Caco-2 (cell line): ENCODE measurements around the gene TLL1. TPM values are rescaled to one million over a fixed set of nuclear protein-coding genes. Genes with fewer than 3 reads are reported as not detected.

Source experiments
- BruUV-seq: library from RNA; stranded (reverse); fragments of 400-500 nt; replicated peaks from 2 replicates; lab custom pipeline; 2021; lab: Mats Ljungman, UMichigan
- CTCF ChIA-PET: fragments of 300-600 bp; sonication (Branson Sonifier 250); formaldehyde crosslinking; loops from one replicate; lab custom pipeline; 2022; ENCODE audit warnings: antibody characterized with exemption; lab: Charles Lee
- POLR2A ChIA-PET: fragments of 300-600 bp; sonication (Branson Sonifier 250); formaldehyde crosslinking; loops from one replicate; lab custom pipeline; 2022; ENCODE audit warnings: antibody characterized with exemption; lab: Charles Lee
- DNase-seq, 2 experiments: peaks; one replicate each; pipeline versions ENCODE4 v3.0.0 to v3.0.0-alpha.2; 2020 to 2022
- H3K27me3 ChIP-seq: replicated peaks from 2 replicates; pipeline ENCODE4 v1.6.0; 2011; ENCODE audit warnings: low read length; ENCODE audit not compliant: control insufficient read depth, insufficient read depth
- H3K36me3 ChIP-seq: 2 replicates; pipeline ENCODE4 v1.5.1; 2011; ENCODE audit warnings: low read length; ENCODE audit not compliant: control insufficient read depth, insufficient read depth
- H3K4me1 ChIP-seq: fragments of 250-450 bp; sonication (Bioruptor Pico); 2 replicates; pipeline ENCODE4 v1.5.1; 2020; ENCODE audit warnings: mild to moderate bottlenecking
- H3K4me3 ChIP-seq: 2 replicates; pipeline ENCODE4 v1.5.1; 2011; ENCODE audit warnings: low read depth, mild to moderate bottlenecking, control low read depth, low read length
- H3K9me3 ChIP-seq: fragments of 250-450 bp; sonication (Bioruptor Pico); 2 replicates; pipeline ENCODE4 v1.5.1; 2020; ENCODE audit warnings: mild to moderate bottlenecking, moderate library complexity
- H3K27ac Mint-ChIP-seq: one replicate; pipeline ENCODE4 v1.8.0; 2022; ENCODE audit warnings: mixed read lengths; ENCODE audit not compliant: unreplicated experiment
- H3K27me3 Mint-ChIP-seq: one replicate; pipeline ENCODE4 v1.8.0; 2022; ENCODE audit warnings: mixed read lengths; ENCODE audit not compliant: insufficient read depth, unreplicated experiment
- H3K36me3 Mint-ChIP-seq: one replicate; pipeline ENCODE4 v1.8.0; 2022; ENCODE audit warnings: mild to moderate bottlenecking, mixed read lengths; ENCODE audit not compliant: insufficient read depth, unreplicated experiment
- H3K4me1 Mint-ChIP-seq: one replicate; pipeline ENCODE4 v1.8.0; 2022; ENCODE audit warnings: low read depth, mixed read lengths; ENCODE audit not compliant: unreplicated experiment
- H3K4me3 Mint-ChIP-seq: one replicate; pipeline ENCODE4 v1.8.0; 2022; ENCODE audit warnings: mild to moderate bottlenecking, moderate library complexity, mixed read lengths; ENCODE audit not compliant: unreplicated experiment
- H3K9me3 Mint-ChIP-seq: one replicate; pipeline ENCODE4 v1.8.0; 2022; ENCODE audit warnings: mixed read lengths; ENCODE audit not compliant: unreplicated experiment
- CTCF ChIP-seq, 2 experiments: fragments of 200-600 bp in 1 of 2; IDR thresholded peaks; 1 replicate in 1 of 2; 2 replicates in 1 of 2; pipeline versions ENCODE4 v1.5.1 to v1.8.0; 2011 to 2022; ENCODE audit warnings: antibody characterized with exemption in 1 of 2, control low read depth in 1 of 2, inconsistent platforms in 1 of 2, low read depth in 1 of 2, low read length in 1 of 2, mild to moderate bottlenecking in 1 of 2, moderate library complexity in 1 of 2; ENCODE audit not compliant: insufficient read depth in 1 of 2, severe bottlenecking in 1 of 2, unreplicated experiment in 1 of 2
- intact Hi-C: fragments of 100-400 bp; cut with micrococcal nuclease; formaldehyde crosslinking; loops from one replicate; pipeline ENCODE4 v1.10.0; 2022; ENCODE audit not compliant: unreplicated experiment
- total RNA-seq: library from RNA; stranded (reverse); gene quantifications from 2 replicates; pipeline ENCODE4 v1.2.3, GENCODE V29; 2022

The TLL1 gene
- total RNA-seq, 1 experiment from 2014 or later, result 14.2 TPM

- Histone ChIP-seq H3K27me3 (no peaks in the 10 kb centered on the region), H3K36me3 (no peaks in the 10 kb centered on the region), H3K9me3 (no peaks in the 10 kb centered on the region; the same call in 1 of the 2 replicates), H3K4me1 (no peaks in the 10 kb centered on the region), H3K4me3 (no peak overlapping the region)
- CTCF ChIA-PET, result no interaction called here
- intact Hi-C loops, result no loop called here
- no peak for TF ChIP-seq CTCF (IDR thresholded peaks at IDR 0.05; ENCODE audit: insufficient read depth in 1 of 2, low read depth in 1 of 2, low read length in 1 of 2, severe bottlenecking in 1 of 2, unreplicated experiment in 1 of 2)
- Mint-ChIP-seq H3K36me3 (peaks cover 5% of the 10 kb centered on the region), H3K4me1 (no peaks in the 10 kb centered on the region), H3K27ac (no peak overlapping the region), H3K27me3 (no peaks in the 10 kb centered on the region), H3K4me3 (no peak overlapping the region), H3K9me3 (peaks cover 19% of the 10 kb centered on the region)
- POLR2A ChIA-PET, result no interaction called here
- DNase-seq, result no peak
- BruUV-seq, result no TSS peak
Measured at GRCh38 chr4:165964591-165964990, 91.6 kb downstream of the TLL1 start.

GRCh38 chr4:165965503-165965902 lies 92.5 kb downstream of the TLL1 start:
- BruUV-seq, result no TSS peak
- Mint-ChIP-seq H3K4me1 (no peaks in the 10 kb centered on the region), H3K4me3 (no peak overlapping the region), H3K27ac (no peak overlapping the region), H3K27me3 (no peaks in the 10 kb centered on the region), H3K9me3 (peaks cover 19% of the 10 kb centered on the region), H3K36me3 (peaks cover 5% of the 10 kb centered on the region)
- Histone ChIP-seq H3K4me3 (no peak overlapping the region), H3K36me3 (no peaks in the 10 kb centered on the region), H3K9me3 (no peaks in the 10 kb centered on the region; the same call in 1 of the 2 replicates), H3K27me3 (no peaks in the 10 kb centered on the region), H3K4me1 (no peaks in the 10 kb centered on the region)
- POLR2A ChIA-PET, result no interaction called here
- CTCF ChIA-PET, result no interaction called here
- TF ChIP-seq CTCF (IDR thresholded peaks at IDR 0.05; ENCODE audit: insufficient read depth in 1 of 2, low read depth in 1 of 2, low read length in 1 of 2, severe bottlenecking in 1 of 2, unreplicated experiment in 1 of 2), result no peak
- DNase-seq, result no peak
- intact Hi-C loops, result no loop called here

GRCh38 chr4:165966833-165967232 lies 93.8 kb downstream of the TLL1 start:
- H3K27ac Mint-ChIP-seq, result no peak overlapping the region
- H3K36me3 ChIP-seq, result no peaks in the 10 kb centered on the region
- no peaks in the 10 kb centered on the region for H3K4me1 Mint-ChIP-seq
- peaks cover 19% of the 10 kb centered on the region for H3K9me3 Mint-ChIP-seq
- no peak overlapping the region for H3K4me3 Mint-ChIP-seq
- no peak overlapping the region for H3K4me3 ChIP-seq
- no peaks in the 10 kb centered on the region; the same call in 1 of the 2 replicates for H3K9me3 ChIP-seq
- CTCF ChIA-PET, result no interaction called here
- BruUV-seq, result no TSS peak
- no peak for DNase-seq
- peaks cover 5% of the 10 kb centered on the region for H3K36me3 Mint-ChIP-seq
- POLR2A ChIA-PET, result no interaction called here
- H3K27me3 ChIP-seq, result no peaks in the 10 kb centered on the region
- H3K27me3 Mint-ChIP-seq, result no peaks in the 10 kb centered on the region
- intact Hi-C loops, result no loop called here
- no peak for TF ChIP-seq CTCF (IDR thresholded peaks at IDR 0.05; ENCODE audit: insufficient read depth in 1 of 2, low read depth in 1 of 2, low read length in 1 of 2, severe bottlenecking in 1 of 2, unreplicated experiment in 1 of 2)
- H3K4me1 ChIP-seq, result no peaks in the 10 kb centered on the region
